K562 (cell line): ENCODE measurements around the gene PLCD4. TPM values are rescaled to one million over a fixed set of nuclear protein-coding genes. Genes with fewer than 3 reads are reported as not detected.

ENCODE experiments used
- ATAC-seq: fragments of 200-7000 bp; cut with Tn5 transposase; 3 replicates; pipeline ENCODE4 v1.9.1; 2020; ENCODE audit warnings: moderate library complexity
- BruUV-seq: library from RNA; stranded (reverse); fragments of 400-500 nt; replicated peaks from 2 replicates; lab custom pipeline; 2021; lab: Mats Ljungman, UMichigan
- CTCF ChIA-PET: fragments of 300-600 bp; formaldehyde crosslinking; extraction: SDS; loops from one replicate; lab custom pipeline; 2021; ENCODE audit warnings: low intra/inter-chr PET ratio; lab: Yijun Ruan, JAX
- POLR2A ChIA-PET: fragments of 300-600, 350-650 bp; sonication (Branson Sonifier 250); formaldehyde crosslinking; extraction: SDS; loops from one replicate; lab custom pipeline; 2021; ENCODE audit warnings: antibody characterized with exemption, inconsistent platforms; lab: Yijun Ruan, JAX
- DNase-seq, 4 experiments: peaks; one replicate each; pipeline versions ENCODE4 v3.0.0 to v3.0.0-alpha.2; 2011 to 2018; ENCODE audit warnings: low spot score in 3 of 4, mixed read lengths in 3 of 4; ENCODE audit errors: extremely low read depth in 1 of 4
- FAIRE-seq: peaks from 2 replicates; lab custom pipeline; 2011; peaks lifted over from hg19 to GRCh38; lab: Jason Lieb, UNC
- H2AFZ ChIP-seq: 2 replicates; pipeline ENCODE4 v1.6.0; 2011; ENCODE audit warnings: low read depth, low read length, control low read depth, inconsistent platforms
- H3K27ac ChIP-seq: fragments of 200-600 bp; 3 replicates; pipeline ENCODE4 v1.8.0; 2011; ENCODE audit warnings: low read depth, mild to moderate bottlenecking, control low read depth, inconsistent platforms, low read length, moderate library complexity, mixed read lengths; ENCODE audit errors: extremely low read depth
- H3K27me3 ChIP-seq, 2 experiments: fragments of 300-600 bp in 1 of 2; 2 replicates in 1 of 2; 3 replicates in 1 of 2; pipeline versions ENCODE4 v1.6.0 to v1.8.0; 2011; ENCODE audit warnings: inconsistent platforms in 2 of 2, low read length in 2 of 2, mild to moderate bottlenecking in 1 of 2, mixed read lengths in 1 of 2, moderate library complexity in 1 of 2; ENCODE audit not compliant: control insufficient read depth in 2 of 2, insufficient read depth in 2 of 2
- H3K36me3 ChIP-seq: fragments of 300-600 bp; 3 replicates; pipeline ENCODE4 v1.8.0; 2011; ENCODE audit warnings: mild to moderate bottlenecking, low read length, inconsistent platforms; ENCODE audit not compliant: control insufficient read depth, insufficient read depth
- H3K4me1 ChIP-seq, 2 experiments: fragments of 200-600 bp in 1 of 2; replicated peaks in 1 of 2; 2 replicates in 1 of 2; 3 replicates in 1 of 2; pipeline versions ENCODE4 v1.5.1 to v1.8.0; 2011; ENCODE audit warnings: inconsistent platforms in 2 of 2, low read length in 2 of 2, mild to moderate bottlenecking in 1 of 2, mixed read lengths in 1 of 2, moderate library complexity in 1 of 2; ENCODE audit not compliant: control insufficient read depth in 2 of 2, insufficient read depth in 2 of 2
- H3K4me2 ChIP-seq: 2 replicates; pipeline ENCODE4 v1.6.1; 2011; ENCODE audit warnings: low read length, control low read depth, inconsistent platforms, mixed read lengths; ENCODE audit not compliant: insufficient read depth
- H3K4me3 ChIP-seq: fragments of 200-600 bp; sonication (generic), shearing (Covaris generic); 2 replicates; pipeline ENCODE4 v1.5.1; 2016; ENCODE audit warnings: control low read depth, inconsistent platforms
- H3K79me2 ChIP-seq: fragments of 200-600 bp; 3 replicates; pipeline ENCODE4 v1.8.0; 2011; ENCODE audit warnings: low read length, inconsistent platforms; ENCODE audit not compliant: control insufficient read depth, insufficient read depth
- H3K9ac ChIP-seq, 2 experiments: 2 replicates each; pipeline versions ENCODE4 v1.6.0 to v1.6.1; 2011; ENCODE audit warnings: low read depth in 2 of 2, low read length in 2 of 2, control low read depth in 1 of 2, inconsistent platforms in 1 of 2, mild to moderate bottlenecking in 1 of 2, mixed read lengths in 1 of 2; ENCODE audit not compliant: insufficient read depth in 1 of 2
- H3K9me1 ChIP-seq: one replicate; pipeline ENCODE4 v1.6.0; 2011; ENCODE audit warnings: inconsistent platforms, mild to moderate bottlenecking, low read length, moderate library complexity; ENCODE audit not compliant: control insufficient read depth, insufficient read depth
- H3K9me3 ChIP-seq: replicated peaks from 2 replicates; pipeline ENCODE4 v1.5.1; 2011; ENCODE audit warnings: low read depth, low read length, inconsistent platforms; ENCODE audit not compliant: control insufficient read depth, insufficient read depth
- H4K20me1 ChIP-seq: replicated peaks from 2 replicates; pipeline ENCODE4 v1.6.1; 2011; ENCODE audit warnings: low read length, inconsistent platforms, mixed read lengths; ENCODE audit not compliant: control insufficient read depth, insufficient read depth
- ARID3A ChIP-seq: IDR thresholded peaks from 2 replicates; pipeline ENCODE4 v1.6.1; 2012; ENCODE audit warnings: low read depth, low read length, improper control_type of control experiment, borderline replicate concordance
- COPS2 ChIP-seq: fragments of 450-650 bp; conservative IDR thresholded peaks from 2 replicates; pipeline ENCODE4 v1.6.1; 2016; ENCODE audit warnings: mild to moderate bottlenecking, moderate library complexity
- HOXB6 ChIP-seq: fragments of 250-450 bp; sonication (Bioruptor Pico); IDR thresholded peaks from 2 replicates; pipeline ENCODE4 v1.5.1; 2022; ENCODE audit warnings: mild to moderate bottlenecking, borderline replicate concordance
- MEF2A ChIP-seq: IDR thresholded peaks from 2 replicates; pipeline ENCODE4 v1.6.1; 2011; ENCODE audit warnings: low read depth, mild to moderate bottlenecking, low read length, moderate library complexity; ENCODE audit not compliant: control insufficient read depth
- PHF20 ChIP-seq: fragments of 450-650 bp; IDR thresholded peaks from 2 replicates; pipeline ENCODE4 v1.6.1; 2018; ENCODE audit not compliant: partially characterized antibody
- RBM14 ChIP-seq: fragments of 200-400 bp; formaldehyde crosslinking; IDR thresholded peaks from 2 replicates; pipeline ENCODE4 v1.6.1; 2018; ENCODE audit warnings: low read depth, mild to moderate bottlenecking, low read length, moderate library complexity, borderline replicate concordance; ENCODE audit not compliant: insufficient read depth
- TSHZ1 ChIP-seq: fragments of 250-450 bp; sonication (Bioruptor Pico); IDR thresholded peaks from 2 replicates; pipeline ENCODE4 v1.4.0; 2020; ENCODE audit warnings: mild to moderate bottlenecking, moderate library complexity
- ZNF316 ChIP-seq: fragments of 450-650 bp; IDR thresholded peaks from 2 replicates; pipeline ENCODE4 v1.6.1; 2016
- WGBS: fragments of 100-300 bp; shearing (Covaris generic); methylation state at CpG from one replicate; pipeline ENCODE4 v1.1.6; 2016; ENCODE audit warnings: low coverage, mixed read lengths; ENCODE audit not compliant: insufficient coverage; ENCODE audit errors: missing lambda C conversion rate; 5-methylcytosine and 5-hydroxymethylcytosine counted together
- in situ Hi-C: fragments of 300-500 bp; cut with MboI; formaldehyde crosslinking; loops from 4 replicates; pipeline ENCODE4 v1.15.0; 2018; ENCODE audit warnings: inconsistent platforms, mixed read lengths
- intact Hi-C: fragments of 100-400 bp; cut with micrococcal nuclease; formaldehyde crosslinking; loops from 2 replicates; pipeline ENCODE4 v1.14.2; 2022
- polyA plus RNA-seq, 8 experiments: library from polyadenylated mRNA; depleted of rRNA in 4 of 8; stranded (reverse) in 5 of 8; unstranded in 3 of 8; fragments of >200 nt; fragmentation: Nextera tagmentation in 2 of 8; fragmentation: Illumina TruSeq in 1 of 8; extraction: Ambion mirVana in 2 of 8; extraction: Trizol in 1 of 8; gene quantifications; 2 replicates each; pipeline versions ENCODE4 v1.2.1 to v1.2.3, GENCODE V29; 2011 to 2014; ENCODE audit warnings: inconsistent platforms in 1 of 8, missing spikeins in 1 of 8
- total RNA-seq, 7 experiments: library from RNA; depleted of rRNA in 6 of 7; stranded (reverse); fragments of >200 nt in 6 of 7; fragmentation: Illumina TruSeq in 2 of 7; extraction: Trizol in 2 of 7; gene quantifications; 2 replicates each; pipeline versions ENCODE4 v1.2.1 to v1.2.3, GENCODE V29; 2011 to 2021; ENCODE audit warnings: low replicate concordance in 1 of 7

The PLCD4 gene
- total and polyA plus RNA-seq, 9 of the 15 experiments (the other 6 are each of a cell fraction or from before 2014, with no cell fraction given), result 0.13 to 0.38 TPM; not detected in 7

GRCh38 chr2:218557941-218558340 is 49.8 kb upstream of the PLCD4 start:
- H3K79me2 ChIP-seq, result peaks cover 4% of the 10 kb centered on the region; the same call in 1 of the 3 replicates
- TF ChIP-seq PHF20 (no peak), COPS2 (no peak), TSHZ1 (CRISPR knock-in tag) (no peak), RBM14 (no peak), ARID3A (no peak), MEF2A (no peak), ZNF316 (no peak), HOXB6 (no peak)
- no peak overlapping the region for H3K9ac ChIP-seq
- H4K20me1 ChIP-seq, result no peaks in the 10 kb centered on the region
- no TSS peak for BruUV-seq
- no peak overlapping the region for H3K4me3 ChIP-seq
- 70% methylated on average over 2 of the region's 2 CpGs for WGBS
- H3K27me3 ChIP-seq, result no peaks in the 10 kb centered on the region
- no peaks in the 10 kb centered on the region for H3K9me3 ChIP-seq
- intact Hi-C loops, result no loop called here
- H3K36me3 ChIP-seq, result peaks cover 81% of the 10 kb centered on the region
- ChIA-PET POLR2A (interaction anchor here (0.6 kb wide), 1 partner anchor 17 kb away, joined by 3 read pairs; no protein-coding TSS in a partner anchor), CTCF (no interaction called here)
- FAIRE-seq (no peak), DNase-seq (no peak), ATAC-seq (no peak)
- H2AFZ ChIP-seq, result no peak overlapping the region
- H3K9me1 ChIP-seq, result no peaks in the 10 kb centered on the region
- H3K27ac ChIP-seq, result no peak overlapping the region
- no peaks in the 10 kb centered on the region for H3K4me1 ChIP-seq
- no peak overlapping the region for H3K4me2 ChIP-seq
- in situ Hi-C loops, result no loop called here
